Measurements from ENCODE around the gene WDR26.

DNA sequence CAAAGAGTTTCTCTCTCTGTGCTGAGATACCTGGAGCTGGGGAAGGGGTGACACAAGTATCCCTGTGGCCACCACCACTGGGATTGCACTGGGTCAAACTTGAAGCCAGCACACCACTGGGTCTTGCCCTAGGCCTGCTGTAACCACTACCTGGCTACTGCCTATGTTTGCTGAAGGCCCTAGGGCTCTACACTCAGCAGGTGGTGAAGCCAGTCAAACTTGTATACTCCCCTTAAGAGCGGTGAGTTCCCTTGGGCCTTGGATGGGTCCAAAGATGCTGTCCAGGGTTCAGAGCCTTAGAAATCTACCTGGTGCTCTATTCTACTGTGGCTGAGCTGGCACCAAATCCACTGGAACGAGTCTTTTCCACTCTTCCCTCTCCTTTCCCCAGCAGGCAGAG lies 47.0 kb upstream of the WDR26 start:
- TF ChIP-seq, protein P1, sequence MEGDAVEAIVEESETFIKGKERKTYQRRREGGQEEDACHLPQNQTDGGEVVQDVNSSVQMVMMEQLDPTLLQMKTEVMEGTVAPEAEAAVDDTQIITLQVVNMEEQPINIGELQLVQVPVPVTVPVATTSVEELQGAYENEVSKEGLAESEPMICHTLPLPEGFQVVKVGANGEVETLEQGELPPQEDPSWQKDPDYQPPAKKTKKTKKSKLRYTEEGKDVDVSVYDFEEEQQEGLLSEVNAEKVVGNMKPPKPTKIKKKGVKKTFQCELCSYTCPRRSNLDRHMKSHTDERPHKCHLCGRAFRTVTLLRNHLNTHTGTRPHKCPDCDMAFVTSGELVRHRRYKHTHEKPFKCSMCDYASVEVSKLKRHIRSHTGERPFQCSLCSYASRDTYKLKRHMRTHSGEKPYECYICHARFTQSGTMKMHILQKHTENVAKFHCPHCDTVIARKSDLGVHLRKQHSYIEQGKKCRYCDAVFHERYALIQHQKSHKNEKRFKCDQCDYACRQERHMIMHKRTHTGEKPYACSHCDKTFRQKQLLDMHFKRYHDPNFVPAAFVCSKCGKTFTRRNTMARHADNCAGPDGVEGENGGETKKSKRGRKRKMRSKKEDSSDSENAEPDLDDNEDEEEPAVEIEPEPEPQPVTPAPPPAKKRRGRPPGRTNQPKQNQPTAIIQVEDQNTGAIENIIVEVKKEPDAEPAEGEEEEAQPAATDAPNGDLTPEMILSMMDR (IDR thresholded peaks at IDR 0.05), result no peak
- TF ChIP-seq POLR2A (IDR thresholded peaks at IDR 0.05), result no peak

Data from lower leg skin (tissue), 3 donors.